ENCODE data around the gene UBE2QL1.
"Not testable (repeated sequence)": the region's sequence is repeated elsewhere in the genome, so short reads cannot be mapped to it uniquely, and the experiment has no call there.

UBE2QL1 gene

GRCh38 chr5:6505416-6505755 is 56.7 kb downstream of the UBE2QL1 start:
- DNase-seq (ENCODE audit: low read depth): no peak
- no peak for TF ChIP-seq CTCF (conservative IDR thresholded peaks at IDR 0.05; ENCODE audit: control insufficient read depth, insufficient read depth, low read depth, low read length)
- H3K4me3 ChIP-seq (ENCODE audit: control insufficient read depth, low read depth, low read length): no peak overlapping the region

- H3K4me3 ChIP-seq (ENCODE audit: control insufficient read depth, low read depth, low read length): no peak overlapping the region
- no peak for DNase-seq (ENCODE audit: low read depth)
- no peak for TF ChIP-seq CTCF (conservative IDR thresholded peaks at IDR 0.05; ENCODE audit: control insufficient read depth, insufficient read depth, low read depth, low read length)
These were observed 57.3 kb downstream of the UBE2QL1 start for GRCh38 chr5:6505783-6506557.

GRCh38 chr5:6506611-6507010 is 58.0 kb downstream of the UBE2QL1 start:
- DNase-seq (ENCODE audit: low read depth): no peak
- TF ChIP-seq CTCF (conservative IDR thresholded peaks at IDR 0.05; ENCODE audit: control insufficient read depth, insufficient read depth, low read depth, low read length): no peak
- no peak overlapping the region for H3K4me3 ChIP-seq (ENCODE audit: control insufficient read depth, low read depth, low read length)

- no peak for TF ChIP-seq CTCF (conservative IDR thresholded peaks at IDR 0.05; ENCODE audit: control insufficient read depth, insufficient read depth, low read depth, low read length)
- no peak overlapping the region for H3K4me3 ChIP-seq (ENCODE audit: control insufficient read depth, low read depth, low read length)
These were observed 60.3 kb downstream of the UBE2QL1 start for GRCh38 chr5:6508931-6509330.

GRCh38 chr5:6510132-6510531 is 61.5 kb downstream of the UBE2QL1 start:
- peak; percentile 65 for DNase-seq (ENCODE audit: low read depth)
- no peak for TF ChIP-seq CTCF (conservative IDR thresholded peaks at IDR 0.05; ENCODE audit: control insufficient read depth, insufficient read depth, low read depth, low read length)

More at GRCh38 chr5:6508931-6509330, 60.3 kb downstream of the UBE2QL1 start:
- DNase-seq (ENCODE audit: low read depth): no peak

GRCh38 chr5:6510973-6511372 is 62.3 kb downstream of the UBE2QL1 start:
- TF ChIP-seq CTCF (conservative IDR thresholded peaks at IDR 0.05; ENCODE audit: control insufficient read depth, insufficient read depth, low read depth, low read length): no peak
- no peak for DNase-seq (ENCODE audit: low read depth)
- H3K4me3 ChIP-seq (ENCODE audit: control insufficient read depth, low read depth, low read length): no peak overlapping the region

More at GRCh38 chr5:6510132-6510531, 61.5 kb downstream of the UBE2QL1 start:
- H3K4me3 ChIP-seq (ENCODE audit: control insufficient read depth, low read depth, low read length): no peak overlapping the region

- not testable (repeated sequence) for H3K4me3 ChIP-seq (ENCODE audit: control insufficient read depth, low read depth, low read length); DNase-seq (ENCODE audit: low read depth)
These were observed 67.2 kb downstream of the UBE2QL1 start for GRCh38 chr5:6515812-6516211.

Measured in fibroblast of mammary gland (primary cell).